ENCODE data around the gene GALNT13.

Gene GALNT13

DNA sequence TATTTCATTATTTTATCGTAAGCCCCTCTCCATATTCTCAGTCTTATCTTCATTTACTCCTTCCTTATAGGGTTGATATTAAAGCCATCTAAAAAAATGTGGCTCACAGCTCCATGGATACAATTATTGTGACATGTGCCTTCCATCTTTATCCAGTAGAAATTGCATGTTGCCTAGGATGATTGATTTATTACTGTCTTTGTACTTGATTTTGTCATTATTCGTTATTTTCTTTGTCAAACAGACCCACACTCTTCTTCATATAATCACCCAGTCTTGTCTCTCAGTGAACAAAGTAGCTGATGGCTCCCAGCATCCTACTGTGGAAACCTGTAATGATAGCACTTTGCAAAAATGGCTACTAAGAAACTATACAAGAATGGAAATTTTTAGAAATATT, 574.6 kb downstream of the GALNT13 start:
- ChIA-PET POLR2A (no interaction called here), CTCF (no interaction called here)
- no peak for DNase-seq (ENCODE audit: low read depth, low spot score)
- no peak overlapping the region for H3K4me3 ChIP-seq (ENCODE audit: low read depth, low read length)
- TF ChIP-seq, protein P1, sequence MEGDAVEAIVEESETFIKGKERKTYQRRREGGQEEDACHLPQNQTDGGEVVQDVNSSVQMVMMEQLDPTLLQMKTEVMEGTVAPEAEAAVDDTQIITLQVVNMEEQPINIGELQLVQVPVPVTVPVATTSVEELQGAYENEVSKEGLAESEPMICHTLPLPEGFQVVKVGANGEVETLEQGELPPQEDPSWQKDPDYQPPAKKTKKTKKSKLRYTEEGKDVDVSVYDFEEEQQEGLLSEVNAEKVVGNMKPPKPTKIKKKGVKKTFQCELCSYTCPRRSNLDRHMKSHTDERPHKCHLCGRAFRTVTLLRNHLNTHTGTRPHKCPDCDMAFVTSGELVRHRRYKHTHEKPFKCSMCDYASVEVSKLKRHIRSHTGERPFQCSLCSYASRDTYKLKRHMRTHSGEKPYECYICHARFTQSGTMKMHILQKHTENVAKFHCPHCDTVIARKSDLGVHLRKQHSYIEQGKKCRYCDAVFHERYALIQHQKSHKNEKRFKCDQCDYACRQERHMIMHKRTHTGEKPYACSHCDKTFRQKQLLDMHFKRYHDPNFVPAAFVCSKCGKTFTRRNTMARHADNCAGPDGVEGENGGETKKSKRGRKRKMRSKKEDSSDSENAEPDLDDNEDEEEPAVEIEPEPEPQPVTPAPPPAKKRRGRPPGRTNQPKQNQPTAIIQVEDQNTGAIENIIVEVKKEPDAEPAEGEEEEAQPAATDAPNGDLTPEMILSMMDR (IDR thresholded peaks at IDR 0.05; ENCODE audit: insufficient read depth, low read length, missing control alignments): no peak

GRCh38 chr2:154447727-154448418, 576.2 kb downstream of the GALNT13 start:
- ChIA-PET CTCF (no interaction called here), POLR2A (no interaction called here)
- TF ChIP-seq, protein P1 (IDR thresholded peaks at IDR 0.05; ENCODE audit: insufficient read depth, low read length, missing control alignments): no peak
- no peak for DNase-seq (ENCODE audit: low read depth, low spot score)
- H3K4me3 ChIP-seq (ENCODE audit: low read depth, low read length): no peak overlapping the region

DNA sequence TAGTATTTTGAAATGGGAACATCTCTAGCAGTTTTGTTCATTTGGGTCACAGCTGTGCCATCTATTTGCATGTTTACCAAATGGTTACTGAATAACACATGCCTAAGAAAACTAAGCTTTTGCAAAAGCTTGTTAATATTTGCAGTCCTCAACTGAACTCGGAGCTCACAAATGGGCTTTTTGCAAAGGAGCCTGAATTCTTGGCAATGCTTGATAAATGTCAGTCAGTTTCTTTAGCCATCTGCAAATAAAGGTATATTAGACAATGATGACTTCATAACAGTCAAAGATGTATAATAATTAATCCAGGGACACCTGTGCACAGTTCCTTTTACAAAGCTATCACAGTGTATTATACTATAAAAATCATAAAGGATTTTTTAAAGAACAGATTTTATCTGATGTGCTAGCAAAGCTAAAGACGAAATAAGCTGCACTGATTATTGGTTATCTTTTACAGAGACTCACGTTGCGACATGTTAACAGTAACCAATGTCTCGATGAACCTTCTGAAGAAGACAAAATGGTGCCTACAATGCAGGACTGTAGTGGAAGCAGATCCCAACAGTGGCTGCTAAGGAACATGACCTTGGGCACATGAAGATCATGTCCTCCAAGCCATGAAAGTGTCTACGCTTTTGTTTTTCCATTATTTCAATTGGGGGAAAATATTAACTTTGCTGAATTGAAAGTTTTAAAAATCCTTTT, 578.4 kb downstream of the GALNT13 start:
- DNase-seq (ENCODE audit: low read depth, low spot score): no peak
- no peak overlapping the region for H3K4me3 ChIP-seq (ENCODE audit: low read depth, low read length)
- ChIA-PET CTCF (no interaction called here), POLR2A (no interaction called here)
- TF ChIP-seq, protein P1 (IDR thresholded peaks at IDR 0.05; ENCODE audit: insufficient read depth, low read length, missing control alignments): no peak

DNA sequence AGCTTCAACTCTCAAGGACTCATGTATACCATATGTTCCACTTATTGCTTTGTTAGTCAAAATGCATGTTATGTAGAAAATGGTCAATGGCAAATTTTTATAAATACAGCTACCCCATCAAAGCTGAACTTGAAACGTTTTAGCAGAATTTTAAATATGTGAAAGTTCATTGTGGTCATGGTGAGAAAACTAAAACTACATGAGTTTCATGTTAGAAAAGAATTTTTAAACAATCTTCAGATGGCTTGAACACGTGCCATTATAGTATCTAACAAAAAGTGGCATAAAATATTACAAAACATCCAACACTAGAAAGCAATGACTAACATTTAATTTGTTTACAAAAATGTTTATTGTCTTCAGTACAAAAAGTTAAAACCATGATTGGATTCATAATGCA, 580.7 kb downstream of the GALNT13 start:
- TF ChIP-seq, protein P1 (IDR thresholded peaks at IDR 0.05; ENCODE audit: insufficient read depth, low read length, missing control alignments): no peak
- POLR2A ChIA-PET: no interaction called here
- H3K4me3 ChIP-seq (ENCODE audit: low read depth, low read length): no peak overlapping the region
- CTCF ChIA-PET: no interaction called here
- DNase-seq (ENCODE audit: low read depth, low spot score): no peak

- ChIA-PET POLR2A (no interaction called here), CTCF (no interaction called here)
- TF ChIP-seq, protein P1 (IDR thresholded peaks at IDR 0.05; ENCODE audit: insufficient read depth, low read length, missing control alignments): no peak
- no peak for DNase-seq (ENCODE audit: low read depth, low spot score)
- H3K4me3 ChIP-seq (ENCODE audit: low read depth, low read length): no peak overlapping the region
These were observed 581.3 kb downstream of the GALNT13 start for GRCh38 chr2:154452906-154453493.

- no peak overlapping the region for H3K4me3 ChIP-seq (ENCODE audit: low read depth, low read length)
- ChIA-PET POLR2A (no interaction called here), CTCF (no interaction called here)
- no peak for DNase-seq (ENCODE audit: low read depth, low spot score)
- TF ChIP-seq, protein P1 (IDR thresholded peaks at IDR 0.05; ENCODE audit: insufficient read depth, low read length, missing control alignments): no peak
These were observed 583.4 kb downstream of the GALNT13 start for GRCh38 chr2:154455166-154455565.
